Left renal cortex interstitium (tissue), 4 donors: ENCODE measurements around the gene PTTG1. TPM values are rescaled to one million over a fixed set of nuclear protein-coding genes. Genes with fewer than 3 reads are reported as not detected.
"Not testable (repeated sequence)": the region's sequence is repeated elsewhere in the genome, so short reads cannot be mapped to it uniquely, and the experiment has no call there.

Source experiments
- DNase-seq, 4 donors: peaks; one replicate each; pipeline ENCODE4 v3.0.0-alpha.2; 2013; ENCODE audit warnings: low read depth in 4 of 4, low spot score in 2 of 4, missing footprints in 1 of 4
- polyA plus RNA-seq, 4 donors: library from polyadenylated mRNA; unstranded; fragments of 120-200 nt; gene quantifications; one replicate each; pipeline ENCODE4 v1.2.1, GENCODE V29; 2013; ENCODE audit not compliant: insufficient read length in 4 of 4

PTTG1 gene
- polyA plus RNA-seq, 4 donors, result 64.8 to 78.0 (median 71.8) TPM

DNA sequence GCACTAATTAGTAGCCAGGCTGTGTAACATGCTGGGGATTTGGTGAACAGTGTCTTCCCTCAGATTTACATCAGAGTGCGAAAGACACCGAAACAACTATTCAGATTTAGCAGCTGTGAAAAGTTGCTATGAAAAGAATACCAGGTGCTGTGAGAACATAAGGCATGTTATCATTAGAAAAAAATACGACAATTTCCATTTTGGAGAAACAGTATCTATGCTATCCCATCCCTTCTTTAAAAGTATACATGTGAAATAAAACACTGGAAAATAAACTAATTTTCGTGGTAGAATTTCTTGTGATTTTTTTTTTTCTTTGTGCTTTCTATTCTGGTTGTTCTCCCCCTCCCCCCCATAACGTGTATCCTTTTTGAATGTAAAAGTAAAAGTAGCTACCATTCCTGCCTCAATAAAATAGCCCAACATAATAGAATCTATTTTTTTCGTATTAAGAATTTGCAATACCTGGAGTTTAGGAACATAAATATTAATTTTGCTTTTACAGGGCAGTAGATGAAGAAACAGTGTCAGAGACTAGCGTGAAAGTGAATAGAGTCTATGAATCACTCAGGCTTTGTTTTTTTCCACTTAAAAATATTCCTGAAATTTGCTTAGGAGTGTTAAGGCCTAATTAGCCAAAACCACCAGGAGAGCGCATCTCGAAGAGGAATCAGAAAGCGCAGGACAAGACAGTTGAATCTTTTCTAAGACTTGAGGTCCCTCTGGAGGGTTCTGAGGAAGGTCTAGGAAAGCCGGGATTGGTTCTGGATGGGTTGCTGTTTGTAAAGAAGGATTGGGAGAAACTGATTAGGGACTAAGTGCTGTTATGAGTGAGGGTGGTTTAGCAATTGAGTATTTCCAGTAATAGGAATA lies 2.0 kb upstream of the PTTG1 start:
- DNase-seq, result no peak

DNA sequence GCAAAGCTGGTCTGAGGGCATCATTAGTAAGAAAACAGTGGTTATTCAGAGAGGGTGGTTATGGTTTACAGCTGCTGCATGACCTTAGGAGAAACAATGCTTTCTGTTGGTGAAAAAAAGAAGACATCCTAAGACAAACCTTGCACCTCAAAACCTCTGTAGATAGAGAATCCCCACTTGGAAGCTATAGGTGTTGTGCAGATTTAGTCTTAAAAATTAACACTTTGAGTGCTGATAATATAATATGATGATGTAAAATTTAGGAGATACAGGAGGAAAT lies 1.4 kb upstream of the PTTG1 start:
- DNase-seq, result no peak

DNA sequence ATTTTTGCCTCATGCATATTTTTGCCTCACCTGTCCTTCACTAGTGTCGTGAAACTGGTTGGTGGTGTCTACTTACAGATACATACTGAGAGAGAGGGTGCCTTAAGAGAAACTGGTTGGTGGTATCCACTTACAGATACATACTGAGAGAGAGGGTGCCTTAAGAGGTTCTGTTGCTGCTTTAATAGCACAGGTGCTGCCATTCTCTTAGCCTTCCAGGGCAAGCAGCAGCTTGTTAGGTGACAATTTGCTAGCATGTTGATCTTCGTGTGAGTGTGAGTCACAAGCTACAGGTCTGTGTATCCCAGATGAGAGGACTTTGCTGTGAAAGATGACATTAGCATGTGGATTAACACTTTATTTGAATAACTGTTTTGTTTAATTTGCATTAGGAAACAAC lies 1.4 kb downstream of the PTTG1 start:
- no peak for DNase-seq

DNA sequence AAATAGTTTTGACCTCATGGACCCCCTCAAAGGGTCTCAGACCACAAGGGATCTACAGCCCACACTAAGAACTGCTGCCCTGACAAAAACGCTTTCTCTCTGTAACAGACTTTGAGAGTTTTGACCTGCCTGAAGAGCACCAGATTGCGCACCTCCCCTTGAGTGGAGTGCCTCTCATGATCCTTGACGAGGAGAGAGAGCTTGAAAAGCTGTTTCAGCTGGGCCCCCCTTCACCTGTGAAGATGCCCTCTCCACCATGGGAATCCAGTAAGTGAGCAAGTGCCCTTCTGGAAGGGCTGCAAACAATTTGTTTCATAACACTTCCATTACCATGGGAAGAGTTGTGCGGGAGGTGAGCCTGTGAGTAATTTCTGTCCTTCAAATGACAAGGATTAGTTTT lies 6.0 kb downstream of the PTTG1 start:
- no peak for DNase-seq

DNA sequence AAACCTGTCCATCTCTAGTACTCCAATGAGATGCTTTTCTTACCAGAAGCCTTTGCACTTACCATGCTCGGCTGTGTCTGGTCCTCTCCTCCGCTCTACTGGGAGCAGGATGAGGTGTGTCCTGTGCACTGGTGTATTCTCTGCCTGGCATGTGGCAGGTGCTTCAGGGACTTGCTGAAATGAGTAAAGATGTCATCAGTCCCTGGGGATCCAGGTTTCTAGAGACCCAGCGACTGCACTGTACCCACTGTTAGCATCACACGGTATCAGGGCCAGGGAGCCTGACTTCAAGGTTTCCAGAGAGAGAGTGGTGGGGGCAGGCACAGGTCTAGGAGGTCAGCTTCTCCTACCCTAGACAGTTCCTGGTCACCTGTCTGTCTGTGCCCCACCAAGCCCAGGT lies 10.5 kb downstream of the PTTG1 start:
- no peak for DNase-seq

DNA sequence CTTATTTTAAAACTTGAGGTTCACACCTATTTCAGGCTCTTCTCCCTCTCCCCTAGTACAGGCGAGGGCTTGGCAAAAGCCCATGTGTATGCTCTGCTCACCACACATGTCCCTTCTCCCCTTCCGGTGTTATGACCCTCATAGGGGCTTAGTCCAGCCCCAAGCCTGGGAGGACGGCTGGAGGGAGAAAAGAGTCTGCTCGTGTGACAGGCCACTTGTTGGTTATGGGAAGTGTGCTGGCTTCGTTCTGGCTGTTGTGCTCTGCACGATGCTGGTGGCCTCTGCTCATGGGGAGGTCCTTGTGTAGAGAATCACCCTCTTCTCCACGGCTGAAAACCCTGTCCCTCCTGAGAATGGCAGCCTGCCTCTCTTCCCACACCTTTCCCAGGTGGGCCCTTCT lies 11.1 kb downstream of the PTTG1 start:
- DNase-seq, result no peak

DNA sequence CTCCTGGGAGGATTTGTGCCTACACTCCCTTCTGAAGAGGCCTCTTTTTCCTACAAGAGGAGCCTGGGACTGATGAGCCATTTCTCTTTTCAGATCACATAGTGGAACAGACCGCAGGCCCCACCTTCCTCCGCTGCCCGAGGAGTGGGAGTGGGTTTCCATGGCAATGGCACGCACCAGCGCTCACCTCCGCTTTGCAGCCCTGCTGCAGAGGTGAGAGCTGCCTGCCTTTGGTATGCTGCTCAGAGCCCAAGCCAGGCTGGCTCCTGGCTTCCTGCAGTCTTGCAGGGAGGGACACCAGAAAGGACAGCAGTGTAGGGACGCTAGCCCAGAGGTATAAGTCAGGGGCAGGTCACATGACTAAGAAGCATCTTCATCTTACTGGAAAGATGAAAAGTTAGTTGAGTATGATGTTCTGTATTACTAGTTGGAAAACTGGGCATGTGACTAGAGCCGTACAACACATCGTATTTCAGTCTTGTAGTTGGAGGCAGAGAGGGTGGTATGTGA lies 12.4 kb downstream of the PTTG1 start:
- peak; percentile 66 to 85 (median 76) for DNase-seq

DNA sequence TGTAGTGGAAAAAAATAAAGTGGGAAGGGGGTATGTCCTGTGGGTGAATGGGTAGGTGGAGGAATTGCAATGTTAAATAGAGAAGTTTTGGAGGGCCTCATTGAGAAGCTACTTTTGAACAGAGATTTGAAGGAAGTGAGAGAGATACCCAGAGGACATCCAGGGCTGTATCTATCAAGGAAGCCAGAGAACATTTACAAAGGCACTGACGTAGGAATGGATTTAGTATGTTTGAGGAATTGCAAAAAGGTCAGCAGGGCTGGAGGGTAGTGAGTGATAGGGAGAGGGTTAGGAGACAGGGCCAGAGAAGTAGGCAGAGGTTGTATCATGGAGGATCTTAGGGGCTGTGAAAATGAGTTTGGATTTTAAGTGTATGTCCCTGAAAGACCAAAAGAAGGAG lies 13.9 kb downstream of the PTTG1 start:
- no peak for DNase-seq

DNA sequence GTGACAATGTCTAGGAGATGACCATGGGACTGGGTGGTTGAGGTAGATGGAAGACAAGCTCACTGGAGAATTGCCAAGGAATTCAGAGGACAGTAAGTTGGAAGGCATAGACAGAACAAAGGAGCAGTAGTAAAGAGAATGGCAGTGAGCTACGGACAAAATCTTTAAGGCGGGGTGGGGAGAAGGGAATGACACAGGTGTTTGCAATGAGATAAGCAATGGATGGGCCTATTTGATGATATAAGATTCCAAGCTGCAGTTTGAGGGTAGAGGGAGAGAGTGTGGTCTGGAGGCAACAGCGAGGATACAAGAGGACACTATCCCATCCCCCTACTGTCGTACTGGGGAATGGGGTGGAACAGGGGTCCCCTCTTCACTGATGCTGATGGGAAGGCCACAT lies 14.4 kb downstream of the PTTG1 start:
- DNase-seq, result no peak

DNA sequence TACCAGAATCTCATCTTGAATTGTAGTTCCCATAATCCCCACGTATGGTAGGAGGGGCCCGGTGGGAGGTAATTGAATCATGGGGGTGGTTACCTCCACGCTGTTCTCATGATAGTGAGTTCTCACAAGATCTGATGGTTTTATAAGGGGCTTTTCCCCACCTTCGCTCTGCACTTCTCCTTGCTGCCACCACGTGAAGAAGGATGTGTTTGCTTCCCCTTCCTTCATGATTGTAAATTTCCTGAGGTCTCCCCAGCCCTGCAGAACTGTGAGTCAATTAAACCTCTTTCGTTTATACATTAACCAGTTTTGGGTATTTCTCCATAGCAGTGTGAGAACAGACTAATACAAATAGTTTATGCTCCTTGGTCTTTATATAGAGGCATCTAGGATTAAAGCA lies 15.0 kb downstream of the PTTG1 start:
- not testable (repeated sequence) for DNase-seq

DNA sequence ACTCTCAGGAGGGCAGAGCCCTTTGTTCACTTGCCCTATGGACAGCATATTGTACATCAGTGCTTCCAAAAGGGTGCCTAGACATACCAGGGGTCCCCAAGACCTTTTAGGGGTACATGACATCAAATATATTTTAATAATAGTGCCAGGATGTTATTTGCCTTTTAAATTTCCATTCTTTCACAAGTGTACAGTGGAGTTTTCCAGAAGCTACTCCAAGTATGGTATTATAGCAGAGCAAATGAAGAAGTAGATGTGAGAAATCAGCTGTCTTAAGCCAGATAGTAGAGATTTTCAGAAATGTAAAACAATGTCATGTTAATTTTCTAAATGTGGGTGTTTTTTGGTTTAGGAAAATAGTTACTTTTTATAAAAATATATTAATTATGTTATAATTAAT lies 15.6 kb downstream of the PTTG1 start:
- DNase-seq, result no peak

DNA sequence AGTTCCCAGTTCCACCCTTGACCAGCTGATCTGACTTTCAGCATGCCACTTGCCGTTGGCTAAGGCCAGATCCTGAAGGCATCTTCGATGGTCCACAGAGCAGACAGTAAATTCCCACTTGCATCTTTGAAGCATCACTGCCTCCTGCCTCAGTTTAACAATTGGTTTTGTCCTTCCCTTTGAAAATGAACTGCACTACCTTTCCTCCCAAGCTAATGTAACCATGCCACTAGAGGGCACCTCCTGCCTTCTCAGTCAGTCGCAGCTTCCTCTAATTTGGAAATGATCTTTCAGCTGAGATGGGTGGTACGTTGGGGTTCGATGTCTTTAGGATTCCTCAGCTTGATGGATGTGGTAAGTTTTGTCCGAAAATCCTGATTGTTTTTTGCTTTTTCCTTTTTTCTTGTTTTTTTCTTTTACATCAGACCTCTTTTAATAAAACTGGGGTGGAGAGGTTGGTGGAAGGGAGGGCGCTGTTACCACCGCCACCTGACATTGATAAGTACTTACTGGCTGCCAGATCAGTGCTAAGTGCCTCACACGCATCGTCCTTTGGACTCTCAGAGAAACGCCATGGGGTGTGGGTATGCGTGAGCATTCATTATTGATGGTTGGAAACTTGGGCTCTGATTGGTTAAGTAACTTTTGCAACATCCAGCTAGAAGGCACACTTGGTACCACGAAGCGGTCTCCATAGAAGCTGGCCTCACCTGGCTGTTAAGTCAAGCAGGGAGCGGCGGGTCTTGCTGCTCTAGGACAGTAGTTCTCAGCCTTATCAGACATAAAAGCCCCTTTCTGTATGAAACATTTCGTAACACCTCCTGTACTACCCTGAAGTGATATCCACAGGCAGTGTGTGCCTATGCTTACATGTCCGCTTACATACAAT lies 16.9 kb downstream of the PTTG1 start:
- DNase-seq, result peak in 1 of 4 donors; percentile 49

DNA sequence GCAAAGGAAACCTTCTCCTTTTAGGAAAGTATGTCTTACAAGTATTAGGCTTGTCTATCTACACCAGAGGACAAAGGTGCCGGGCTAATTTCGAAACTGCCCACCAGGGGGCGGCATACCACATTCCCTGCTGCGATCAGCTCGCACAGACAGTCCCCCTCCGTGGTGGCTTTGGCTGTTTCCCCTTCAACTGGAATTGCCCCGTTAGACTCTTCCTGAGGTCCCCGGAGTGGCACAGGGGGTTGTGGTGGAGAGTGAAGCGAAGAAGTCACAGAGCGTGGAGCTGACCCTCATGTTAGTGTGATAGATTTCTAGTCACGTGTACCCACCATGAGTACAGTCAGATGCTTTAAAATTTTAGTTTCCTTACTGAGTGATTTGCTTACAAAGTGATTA lies 17.5 kb downstream of the PTTG1 start:
- peak in 3 of 4 donors; percentile 77 to 82 (median 78) for DNase-seq

DNA sequence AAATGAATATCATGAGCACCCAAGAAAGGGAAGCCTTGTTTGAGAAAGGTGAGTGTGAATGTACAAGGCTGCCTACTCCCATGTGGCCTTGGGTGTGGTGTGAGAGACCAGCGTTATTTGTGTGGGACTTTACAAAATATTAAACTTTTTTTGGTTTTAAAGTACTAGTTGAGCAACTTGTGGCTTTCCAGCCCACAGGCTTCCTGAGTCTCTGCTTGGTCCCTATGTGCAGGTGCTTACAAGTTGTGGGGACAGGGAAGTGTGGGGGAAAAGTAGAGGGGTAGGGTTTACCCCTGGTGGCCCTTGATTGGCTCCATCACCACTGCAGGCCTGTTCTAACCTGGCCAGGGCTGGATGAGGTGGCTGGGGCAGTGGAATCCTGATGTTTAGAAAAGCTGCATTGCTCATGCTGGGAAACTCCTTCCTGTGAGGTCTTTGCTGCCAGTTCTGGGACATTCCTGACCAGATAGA lies 19.7 kb downstream of the PTTG1 start:
- no peak for DNase-seq

DNA sequence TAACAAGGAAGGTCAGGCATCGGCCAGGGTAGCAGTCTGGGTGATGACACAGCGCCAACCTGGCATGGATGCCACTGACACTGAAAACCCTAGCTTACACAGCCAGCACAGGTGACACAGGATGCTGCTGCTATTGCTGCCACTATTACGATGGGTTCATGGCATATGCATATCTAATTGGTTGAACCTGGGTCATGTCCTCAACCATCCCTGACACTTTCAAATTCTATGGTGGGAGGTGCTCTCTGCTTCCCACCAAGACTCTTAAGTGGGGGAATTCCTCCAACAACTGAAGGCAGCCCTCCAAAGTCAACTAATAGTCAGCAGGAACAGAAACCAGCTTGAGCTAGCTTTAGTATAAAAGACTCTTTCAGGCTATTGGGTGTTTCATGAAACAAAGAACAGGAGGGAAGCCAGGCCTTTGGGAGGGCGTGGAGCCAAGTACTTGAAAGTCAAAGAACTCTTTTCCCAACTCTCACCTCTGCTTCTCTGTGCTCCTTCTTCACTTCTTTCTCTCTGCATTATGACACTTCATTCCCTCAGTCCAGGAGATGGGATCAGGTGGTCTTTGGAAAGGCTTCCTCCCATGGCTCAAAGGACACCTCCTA lies 21.3 kb downstream of the PTTG1 start:
- DNase-seq, result no peak

DNA sequence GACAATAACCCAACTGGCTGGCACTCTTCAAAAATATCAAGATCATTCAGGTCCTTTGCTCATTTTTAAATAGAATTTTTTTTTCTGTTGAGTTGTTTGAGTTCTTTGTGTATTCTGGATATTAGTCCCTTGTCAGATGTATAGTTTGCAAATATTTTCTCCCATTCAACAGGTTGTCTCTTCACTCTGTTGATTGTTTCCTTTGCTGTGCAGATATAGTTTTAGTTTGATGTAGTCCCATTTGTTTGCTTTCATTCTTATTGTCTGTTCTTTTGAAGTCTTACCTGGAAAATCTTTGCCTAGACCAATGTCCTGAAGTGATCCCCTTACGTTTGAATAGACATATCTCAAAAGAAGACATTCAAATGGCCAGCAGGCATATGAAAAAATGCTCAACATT lies 22.8 kb downstream of the PTTG1 start:
- no peak for DNase-seq

DNA sequence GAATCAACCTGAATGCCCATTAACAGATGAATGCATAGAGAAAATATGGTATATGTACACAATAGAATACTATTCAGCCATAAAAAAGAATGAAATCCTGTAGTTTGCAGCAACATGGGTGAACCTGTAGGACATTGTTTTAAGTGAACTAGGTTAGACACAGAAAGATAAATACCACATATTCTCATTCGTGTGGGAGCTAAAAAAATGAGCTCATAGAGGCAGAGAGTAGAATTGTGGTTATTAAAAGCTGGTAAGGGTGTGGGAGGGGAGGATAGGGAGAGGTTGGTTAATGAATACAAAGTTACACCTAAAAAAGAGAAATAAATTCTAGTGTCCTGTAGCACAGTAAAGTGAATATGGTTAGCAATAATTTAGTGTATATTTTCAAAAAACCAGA lies 23.5 kb downstream of the PTTG1 start:
- DNase-seq, result no peak

DNA sequence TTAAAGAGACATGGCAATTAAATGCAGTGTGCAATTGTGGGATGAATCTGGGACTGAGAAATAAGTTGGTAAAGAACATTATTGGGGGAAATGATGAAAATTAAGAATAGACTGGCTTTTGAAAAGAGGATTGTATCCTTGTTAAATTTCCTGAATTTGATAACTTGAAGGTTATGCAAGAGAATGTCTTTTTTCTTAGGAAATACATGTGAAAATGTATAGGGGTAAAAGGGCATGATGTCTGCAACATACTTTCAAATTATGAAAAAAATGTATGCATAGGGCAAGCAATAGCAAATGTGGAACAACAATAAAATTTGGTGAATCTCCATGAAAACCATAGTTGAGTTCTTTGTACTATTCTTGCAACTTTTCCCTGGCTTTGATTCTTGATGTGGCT lies 24.1 kb downstream of the PTTG1 start:
- no peak for DNase-seq

DNA sequence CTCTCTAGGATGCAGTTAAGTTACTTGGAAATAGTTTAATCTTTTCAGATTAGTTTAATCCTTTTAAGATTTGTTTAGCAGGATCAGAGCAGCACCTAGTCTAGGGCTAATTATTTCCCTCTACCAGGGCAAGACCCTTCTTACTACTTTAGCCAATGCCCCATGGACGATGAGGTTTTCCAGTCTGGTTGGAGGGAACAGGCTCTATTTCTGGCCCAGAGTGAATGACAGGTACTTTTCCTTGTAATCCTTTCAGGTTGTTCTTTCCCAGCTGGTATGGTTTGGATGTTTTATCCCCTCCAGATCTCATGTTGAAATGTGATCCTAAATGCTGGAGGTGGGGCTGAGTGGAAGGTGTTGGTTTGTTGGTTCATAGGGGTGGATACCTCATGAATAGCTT lies 27.2 kb downstream of the PTTG1 start:
- DNase-seq, result no peak

DNA sequence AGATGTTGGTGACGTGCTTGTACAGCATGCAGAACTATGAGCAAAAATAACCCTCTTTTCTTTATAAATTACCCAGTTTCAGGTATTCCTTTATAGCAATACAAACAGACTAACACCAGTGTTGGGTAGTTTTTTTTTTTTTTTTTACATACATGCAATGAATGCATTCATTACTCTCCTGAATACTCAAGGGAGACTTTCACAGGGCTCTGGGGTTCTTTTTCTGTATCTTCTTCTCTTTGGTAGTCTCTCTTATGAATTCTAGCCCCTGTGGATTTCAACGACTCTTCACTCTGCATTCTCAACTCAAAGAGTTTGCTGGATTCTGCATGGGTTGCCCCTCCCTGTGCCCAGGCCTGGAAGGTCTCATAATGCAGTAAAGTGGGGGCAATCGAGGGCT lies 27.8 kb downstream of the PTTG1 start:
- no peak for DNase-seq
